DMS79 treated with DMSO at 0.1 percent for 48 hours (cell line): Measurements from ENCODE around the gene EIF3J.
"Not testable (repeated sequence)": the region's sequence is repeated elsewhere in the genome, so short reads cannot be mapped to it uniquely, and the experiment has no call there.

Source experiments
- DNase-seq: peaks from one replicate; lab custom pipeline; 2025; lab: John Stamatoyannopoulos, UW

EIF3J gene, protein sequence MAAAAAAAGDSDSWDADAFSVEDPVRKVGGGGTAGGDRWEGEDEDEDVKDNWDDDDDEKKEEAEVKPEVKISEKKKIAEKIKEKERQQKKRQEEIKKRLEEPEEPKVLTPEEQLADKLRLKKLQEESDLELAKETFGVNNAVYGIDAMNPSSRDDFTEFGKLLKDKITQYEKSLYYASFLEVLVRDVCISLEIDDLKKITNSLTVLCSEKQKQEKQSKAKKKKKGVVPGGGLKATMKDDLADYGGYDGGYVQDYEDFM

GRCh38 chr15:44536962-44537734 lies at the start of gene EIF3J:
Gene EIF3J (plus strand): TSS chr15:44537147. CDS start chr15:44537195, 48 bp downstream.
- DNase-seq: peak; percentile 71

GRCh38 chr15:44489464-44489863 lies 47.5 kb upstream of the EIF3J start:
- DNase-seq: no peak

GRCh38 chr15:44490622-44491021 lies 46.3 kb upstream of the EIF3J start:
- no peak for DNase-seq

- DNase-seq: no peak
Observed at GRCh38 chr15:44492040-44492439, 44.9 kb upstream of the EIF3J start.

GRCh38 chr15:44492672-44493071 lies 44.3 kb upstream of the EIF3J start:
- no peak for DNase-seq

- DNase-seq: no peak
Observed at GRCh38 chr15:44495562-44495961, 41.4 kb upstream of the EIF3J start.

DNA sequence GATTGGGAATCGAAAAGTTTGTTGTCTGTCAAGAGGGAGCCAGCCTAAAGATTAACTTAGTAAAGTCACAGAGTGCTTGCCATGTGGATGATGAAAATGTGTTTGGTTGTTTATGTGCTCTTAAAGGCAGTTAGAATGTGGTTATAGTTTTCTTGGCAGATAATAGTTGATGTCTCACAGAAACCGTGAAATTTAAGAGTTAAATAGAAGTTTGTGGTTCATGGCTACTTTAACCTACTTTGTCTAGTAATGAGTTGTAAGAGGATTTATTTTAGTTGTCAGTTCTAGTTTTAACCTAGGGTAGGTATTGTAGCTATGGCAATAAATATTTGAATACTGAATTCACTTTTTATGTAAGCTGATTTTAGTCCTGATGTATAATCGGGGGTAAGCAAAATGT lies 36.4 kb upstream of the EIF3J start:
- DNase-seq: no peak

DNA sequence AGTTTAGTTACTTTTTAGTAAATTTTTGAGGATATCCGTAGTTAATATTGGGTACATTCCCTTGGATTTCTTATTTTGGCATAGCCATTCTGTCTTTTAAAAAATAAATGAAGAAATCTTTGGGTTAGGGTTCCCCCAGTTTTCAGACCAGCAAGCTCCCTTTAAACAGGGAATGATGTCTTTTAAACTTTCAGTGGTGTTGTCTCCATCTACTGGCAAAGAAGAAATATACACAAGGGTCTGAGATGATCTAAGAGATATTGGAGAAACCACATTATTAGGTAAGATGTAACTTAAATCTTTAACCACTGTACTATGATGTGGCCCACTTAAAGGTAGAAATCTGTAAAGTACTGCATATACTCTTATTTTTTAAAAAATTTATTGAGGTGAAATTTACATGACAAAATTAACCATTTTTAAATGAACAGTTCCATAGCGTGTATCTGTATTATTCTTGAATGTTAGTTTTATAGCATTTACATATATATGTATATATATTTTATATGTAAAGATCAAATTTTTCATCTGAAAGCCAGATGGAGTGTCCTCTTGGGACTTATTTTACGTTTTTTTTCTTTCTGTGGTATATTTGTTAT lies 35.1 kb upstream of the EIF3J start:
- DNase-seq: no peak

DNA sequence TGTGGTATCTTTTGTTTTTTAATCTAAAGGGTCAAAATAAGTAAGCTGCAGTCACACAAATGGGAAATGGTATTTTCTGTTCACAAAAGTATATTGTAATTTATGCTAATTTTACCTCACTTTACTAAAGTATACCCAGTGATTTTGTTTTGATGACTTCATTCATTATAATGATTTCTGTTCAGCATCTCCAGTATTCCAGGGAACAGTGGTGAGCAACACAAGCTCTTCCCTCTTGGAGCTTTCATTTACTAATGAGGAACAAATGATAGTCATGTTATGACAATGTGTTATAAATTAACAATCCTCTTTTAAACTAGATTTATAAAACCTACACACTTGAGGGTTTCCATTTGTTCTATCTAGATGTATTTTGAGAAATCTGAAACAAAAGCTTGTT lies 20.5 kb upstream of the EIF3J start:
- no peak for DNase-seq

GRCh38 chr15:44519537-44519936 lies 17.4 kb upstream of the EIF3J start:
- DNase-seq: no peak

DNA sequence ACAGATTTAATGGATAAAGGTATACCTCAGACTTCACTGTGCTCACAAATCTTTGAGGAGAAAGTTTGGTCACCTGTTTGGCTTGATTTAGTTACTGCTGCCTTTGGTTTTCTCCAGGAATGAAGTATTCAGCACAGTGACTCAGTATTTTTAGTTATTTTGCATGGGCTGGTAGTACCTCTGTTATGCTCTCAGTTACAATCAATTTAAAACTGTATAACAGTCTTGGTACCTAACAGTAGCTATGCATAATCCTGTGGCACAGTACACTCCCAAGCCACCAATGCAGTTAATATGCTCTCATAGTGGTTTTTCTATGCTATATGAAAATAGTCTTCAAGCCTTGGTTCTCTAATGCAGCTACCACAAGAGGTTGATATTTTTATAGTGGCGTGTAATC lies 11.9 kb upstream of the EIF3J start:
- no peak for DNase-seq

GRCh38 chr15:44527241-44527640 lies 9.7 kb upstream of the EIF3J start:
- DNase-seq: no peak

DNA sequence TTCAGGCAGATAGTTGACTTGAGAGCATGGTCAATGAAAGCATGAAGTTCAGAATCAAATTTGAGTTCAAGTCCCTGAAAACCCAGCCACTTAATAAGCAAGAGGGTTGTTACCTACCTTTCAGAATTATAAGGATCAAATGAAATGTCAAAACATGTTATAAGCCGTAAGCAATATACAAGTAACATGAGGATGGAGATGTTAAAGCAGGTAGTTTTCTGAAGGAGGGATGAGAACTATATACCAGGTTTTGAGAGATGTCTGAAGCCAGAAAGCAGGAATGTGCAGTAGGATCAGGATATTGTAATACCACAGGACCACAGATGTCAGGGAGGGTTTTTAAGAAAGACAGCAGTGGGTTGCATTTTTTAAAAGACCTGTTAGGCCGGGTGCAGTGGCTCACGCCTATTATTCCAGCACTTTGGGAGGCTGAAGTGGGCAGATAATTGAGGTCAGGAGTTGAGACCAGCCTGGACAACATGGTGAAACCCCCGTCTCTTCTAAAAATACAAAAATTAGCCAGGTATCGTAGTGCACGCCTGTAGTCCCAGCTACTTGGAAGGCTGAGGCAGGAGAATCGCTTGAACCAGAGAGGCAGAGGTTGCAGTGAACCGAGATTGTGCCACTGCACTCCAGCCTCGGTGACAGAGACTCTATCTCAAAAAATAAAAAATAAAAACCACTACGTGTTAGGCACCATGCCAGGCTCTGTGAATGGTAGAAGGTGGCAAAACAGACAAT lies 6.9 kb upstream of the EIF3J start:
- DNase-seq: no peak

DNA sequence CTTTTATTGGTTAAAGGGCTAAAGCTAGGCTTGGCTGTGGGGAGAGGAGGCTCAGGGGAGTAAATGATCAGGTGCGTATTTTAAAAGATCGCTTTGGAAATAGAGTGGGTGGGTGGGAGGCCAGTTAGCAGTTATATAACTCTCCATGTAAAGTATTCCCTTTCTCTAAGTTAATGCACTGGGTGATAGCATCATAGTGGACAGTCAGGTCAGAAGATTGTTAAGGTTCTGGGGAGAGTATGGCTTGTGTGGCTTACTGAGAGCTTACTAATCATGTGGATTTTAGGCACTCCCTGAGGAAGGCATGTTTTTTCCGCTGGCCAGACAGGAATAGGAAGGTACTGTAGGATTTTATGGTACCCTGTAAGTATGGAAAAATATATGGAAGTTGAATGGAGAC lies 6.3 kb upstream of the EIF3J start:
- DNase-seq: no peak

- DNase-seq: not testable (repeated sequence)
Observed at GRCh38 chr15:44532275-44532674, 4.7 kb upstream of the EIF3J start.

DNA sequence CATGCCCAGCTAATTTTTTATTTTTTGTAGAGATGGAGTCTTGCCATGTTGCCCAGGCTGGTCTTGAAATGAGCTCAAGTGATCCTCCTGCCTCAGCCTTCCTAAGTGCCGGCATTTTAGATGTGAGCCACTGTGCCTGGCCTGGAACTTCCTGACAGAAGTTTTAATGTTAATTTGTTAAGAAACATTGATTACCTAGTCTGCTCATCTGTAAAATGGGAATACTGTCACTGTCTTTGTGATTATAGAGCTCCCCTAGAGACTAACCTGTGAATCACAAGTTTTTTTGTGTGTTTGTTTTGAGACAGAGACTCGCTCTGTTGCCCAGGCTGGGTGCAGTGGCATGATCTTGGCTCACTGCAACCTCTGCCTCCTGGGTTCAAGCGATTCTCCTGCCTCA lies 4.3 kb upstream of the EIF3J start:
- DNase-seq: no peak

DNA sequence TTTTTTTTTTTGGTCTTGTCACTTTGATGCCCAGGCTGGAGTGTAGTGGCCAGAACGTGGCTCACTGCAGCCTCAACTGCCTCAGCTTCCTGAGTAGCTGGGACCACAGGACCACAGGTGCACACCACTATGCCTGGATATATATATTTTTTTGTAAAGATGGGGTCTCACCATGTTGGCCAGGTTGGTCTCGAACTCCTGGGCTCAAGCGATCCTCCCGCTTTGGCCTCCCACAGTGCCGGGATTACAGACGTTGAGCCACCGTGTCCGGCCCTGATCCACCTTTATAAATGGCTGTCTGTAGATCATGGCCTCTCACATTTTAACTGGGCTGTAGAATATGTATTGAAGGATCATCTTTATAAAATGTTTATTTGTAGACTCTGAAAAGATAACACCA lies 1.9 kb upstream of the EIF3J start:
- DNase-seq: no peak

DNA sequence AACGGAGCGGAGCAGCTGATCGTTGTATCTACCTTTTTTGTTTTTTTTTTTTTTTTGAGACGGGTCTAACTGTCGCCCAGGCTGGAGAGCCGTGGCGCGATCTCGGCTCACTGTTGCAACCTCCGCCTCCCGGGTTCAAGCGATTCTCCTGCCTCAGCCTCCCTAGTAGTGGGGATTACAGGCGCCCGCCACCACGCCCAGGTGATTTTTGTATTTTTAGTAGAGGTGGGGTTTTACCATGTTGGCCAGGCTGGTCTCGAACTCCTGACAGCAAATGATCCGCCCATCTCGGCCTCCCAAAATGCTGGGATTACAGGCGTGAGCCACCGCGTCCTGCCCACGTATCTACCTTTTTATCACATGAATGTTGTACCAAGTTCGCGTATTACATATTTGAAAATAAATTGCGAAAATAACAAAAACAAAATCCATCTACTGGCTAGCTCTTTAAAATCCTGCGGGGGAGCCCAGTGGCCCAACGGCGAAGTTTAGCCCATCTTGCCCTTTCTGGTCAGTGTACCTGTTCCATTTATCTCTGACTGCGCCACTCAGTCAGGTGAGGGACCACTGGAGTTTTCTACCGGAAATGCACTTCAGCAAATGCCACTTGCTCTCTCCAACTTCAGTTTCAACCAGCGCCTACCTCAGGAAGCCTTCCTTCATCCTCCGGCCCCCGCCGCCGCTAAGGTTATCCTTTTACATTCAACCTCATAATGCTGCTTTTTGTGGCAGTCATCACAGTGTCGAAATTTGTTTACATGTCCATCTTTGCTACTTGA lies 1.2 kb upstream of the EIF3J start:
- no peak for DNase-seq

DNA sequence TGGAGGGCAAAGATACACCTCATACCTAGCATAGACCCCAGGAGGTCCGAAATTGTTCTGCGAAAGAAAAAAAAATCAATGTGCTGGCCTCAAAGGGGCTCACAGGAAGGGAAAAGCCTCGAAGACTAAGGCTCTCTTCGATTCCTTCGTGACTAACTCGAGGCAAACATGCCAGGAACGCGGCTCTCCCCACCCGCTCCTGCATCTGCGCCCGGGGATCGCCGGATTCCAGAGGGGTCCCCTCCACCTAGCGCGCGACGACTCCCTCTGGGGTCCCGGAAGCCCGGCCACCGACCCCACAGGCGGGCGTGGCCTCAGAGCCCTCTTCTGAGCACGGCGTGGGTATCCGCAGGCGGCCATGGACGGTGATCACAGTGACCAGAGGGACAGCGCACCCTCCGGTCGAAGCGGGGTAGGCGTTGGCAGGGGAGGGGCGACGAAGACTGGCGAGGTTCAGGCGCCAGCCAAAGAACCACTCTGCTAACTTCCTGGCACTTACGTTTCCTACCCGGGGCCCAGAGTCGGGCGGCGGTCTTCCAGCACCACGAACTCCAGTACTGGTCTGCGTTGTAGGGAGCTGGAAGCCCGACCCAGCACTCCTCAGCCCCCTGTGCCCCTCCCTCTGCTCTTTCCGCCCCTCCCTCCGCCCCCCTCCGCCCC lies 515 bp upstream of the EIF3J start:
- no peak for DNase-seq

GRCh38 chr15:44537735-44538240 lies 841 bp downstream of the EIF3J start:
- DNase-seq: no peak
